SK-N-DZ (cell line): Measurements from ENCODE around the gene SGCG.

Experiments used
- DNase-seq: peaks from one replicate; pipeline ENCODE4 v3.0.0-alpha.2; 2015; ENCODE audit warnings: low spot score

SGCG gene

GRCh38 chr13:23323946-23324709 lies 143.3 kb downstream of the SGCG start:
- no peak for DNase-seq

GRCh38 chr13:23325191-23325590 lies 144.4 kb downstream of the SGCG start:
- DNase-seq = no peak

GRCh38 chr13:23330356-23330755 lies 149.6 kb downstream of the SGCG start:
- DNase-seq = no peak

GRCh38 chr13:23339225-23339624 lies 158.4 kb downstream of the SGCG start:
- no peak for DNase-seq

- DNase-seq = no peak
Observed at GRCh38 chr13:23344931-23345595, 164.3 kb downstream of the SGCG start.

- DNase-seq = no peak
Observed at GRCh38 chr13:23347601-23348000, 166.8 kb downstream of the SGCG start.

- no peak for DNase-seq
Observed at GRCh38 chr13:23348262-23349127, 167.7 kb downstream of the SGCG start.

GRCh38 chr13:23349161-23349897 lies 168.6 kb downstream of the SGCG start:
- no peak for DNase-seq

GRCh38 chr13:23350009-23350408 lies 169.2 kb downstream of the SGCG start:
- no peak for DNase-seq

GRCh38 chr13:23352161-23352560 lies 171.4 kb downstream of the SGCG start:
- no peak for DNase-seq

GRCh38 chr13:23354520-23354919 lies 173.7 kb downstream of the SGCG start:
- DNase-seq = no peak

GRCh38 chr13:23356368-23356767 lies 175.6 kb downstream of the SGCG start:
- DNase-seq = peak; percentile 36

GRCh38 chr13:23357349-23357748 lies 176.6 kb downstream of the SGCG start:
- no peak for DNase-seq

GRCh38 chr13:23359882-23360281 lies 179.1 kb downstream of the SGCG start:
- no peak for DNase-seq

- DNase-seq = no peak
Observed at GRCh38 chr13:23365652-23366051, 184.9 kb downstream of the SGCG start.

- DNase-seq = no peak
Observed at GRCh38 chr13:23367907-23368306, 187.1 kb downstream of the SGCG start.

- no peak for DNase-seq
Observed at GRCh38 chr13:23372264-23372906, 191.6 kb downstream of the SGCG start.
